Hepatocyte (in vitro differentiated cells): ENCODE data around the gene ARVCF. TPM values are rescaled to one million over a fixed set of nuclear protein-coding genes. Genes with fewer than 3 reads are reported as not detected.

Experiments
- DNase-seq: peaks from one replicate; pipeline ENCODE4 v3.0.0-alpha.2; 2016; ENCODE audit warnings: low spot score
- H2AFZ ChIP-seq: fragments of 200-600 bp; sonication (generic); 2 replicates; pipeline ENCODE4 v1.6.0; 2016; ENCODE audit warnings: antibody characterized with exemption, mild to moderate bottlenecking
- H3K27ac ChIP-seq: fragments of 200-600 bp; sonication (generic); 2 replicates; pipeline ENCODE4 v1.5.1; 2016; ENCODE audit warnings: mild to moderate bottlenecking
- H3K27me3 ChIP-seq: fragments of 200-600 bp; sonication (generic); 2 replicates; pipeline ENCODE4 v1.6.1; 2016
- H3K36me3 ChIP-seq: fragments of 200-600 bp; sonication (generic); replicated peaks from 2 replicates; pipeline ENCODE4 v1.5.1; 2016; ENCODE audit warnings: low read depth; ENCODE audit not compliant: insufficient read depth
- H3K4me1 ChIP-seq: fragments of 200-600 bp; sonication (generic); 2 replicates; pipeline ENCODE4 v1.5.1; 2016; ENCODE audit warnings: mild to moderate bottlenecking, moderate library complexity; ENCODE audit not compliant: insufficient read depth
- H3K4me2 ChIP-seq: fragments of 200-600 bp; sonication (generic); 2 replicates; pipeline ENCODE4 v1.6.0; 2016
- H3K4me3 ChIP-seq: fragments of 200-600 bp; sonication (generic); 2 replicates; pipeline ENCODE4 v1.5.1; 2016; ENCODE audit warnings: mild to moderate bottlenecking
- H3K79me2 ChIP-seq: fragments of 200-600 bp; sonication (generic); 2 replicates; pipeline ENCODE4 v1.6.0; 2017; ENCODE audit warnings: mild to moderate bottlenecking
- H3K9me2 ChIP-seq: fragments of 200-600 bp; sonication (generic); replicated peaks from 2 replicates; pipeline ENCODE4 v1.6.0; 2017; ENCODE audit warnings: mild to moderate bottlenecking; ENCODE audit not compliant: insufficient read depth
- H3K9me3 ChIP-seq: fragments of 200-600 bp; sonication (generic); 2 replicates; pipeline ENCODE4 v1.5.1; 2016; ENCODE audit warnings: low read depth, mild to moderate bottlenecking
- H4K20me1 ChIP-seq: fragments of 200-600 bp; sonication (generic); 2 replicates; pipeline ENCODE4 v1.6.0; 2016; ENCODE audit warnings: mild to moderate bottlenecking; ENCODE audit not compliant: insufficient read depth, poor library complexity, severe bottlenecking
- EZH2 ChIP-seq: fragments of 200-600 bp; sonication (generic); IDR thresholded peaks from 2 replicates; pipeline ENCODE4 v1.6.1; 2016; ENCODE audit warnings: antibody characterized with exemption, mild to moderate bottlenecking, borderline replicate concordance
- EZH2phosphoT487 ChIP-seq: fragments of 200-600 bp; sonication (generic); IDR thresholded peaks from one replicate; pipeline ENCODE4 v1.6.1; 2018; ENCODE audit warnings: antibody characterized with exemption, mild to moderate bottlenecking, low read depth, moderate library complexity; ENCODE audit not compliant: unreplicated experiment, severe bottlenecking
- WGBS: methylation state at CpG from one replicate; pipeline ENCODE4 v1.1.6; 2016; ENCODE audit warnings: low lambda C conversion rate; ENCODE audit errors: missing lambda C conversion rate; 5-methylcytosine and 5-hydroxymethylcytosine counted together
- polyA plus RNA-seq: library from polyadenylated mRNA; unstranded; fragments of >200 nt; fragmentation: Nextera tagmentation; extraction: Ambion mirVana; gene quantifications from 2 replicates; pipeline ENCODE4 v1.2.1, GENCODE V29; 2016
- total RNA-seq: library from RNA; depleted of rRNA; stranded (reverse); fragments of >200 nt; gene quantifications from 2 replicates; pipeline ENCODE4 v1.2.3, GENCODE V29; 2014
- TF ChIP-seq, protein P1 (sequence below): fragments of 200-600 bp; sonication (generic); IDR thresholded peaks from 2 replicates; pipeline ENCODE4 v1.5.1; 2016; ENCODE audit warnings: antibody characterized with exemption, mild to moderate bottlenecking; ENCODE audit not compliant: poor library complexity

The ARVCF gene
- total and polyA plus RNA-seq, 2 experiments from 2014 or later = 23.8 to 32.5 TPM

- Histone ChIP-seq H3K4me3 (no peak overlapping the region), H3K9me2 (no peaks in the 10 kb centered on the region), H3K79me2 (no peaks in the 10 kb centered on the region), H3K27ac (no peak overlapping the region), H3K4me1 (no peaks in the 10 kb centered on the region), H3K4me2 (no peak overlapping the region), H3K27me3 (no peaks in the 10 kb centered on the region), H3K36me3 (no peaks in the 10 kb centered on the region), H4K20me1 (no peaks in the 10 kb centered on the region), H3K9me3 (no peaks in the 10 kb centered on the region), H2AFZ (no peak overlapping the region)
- WGBS = 97% methylated on average over 6 of the region's 6 CpGs
- TF ChIP-seq, protein P1, sequence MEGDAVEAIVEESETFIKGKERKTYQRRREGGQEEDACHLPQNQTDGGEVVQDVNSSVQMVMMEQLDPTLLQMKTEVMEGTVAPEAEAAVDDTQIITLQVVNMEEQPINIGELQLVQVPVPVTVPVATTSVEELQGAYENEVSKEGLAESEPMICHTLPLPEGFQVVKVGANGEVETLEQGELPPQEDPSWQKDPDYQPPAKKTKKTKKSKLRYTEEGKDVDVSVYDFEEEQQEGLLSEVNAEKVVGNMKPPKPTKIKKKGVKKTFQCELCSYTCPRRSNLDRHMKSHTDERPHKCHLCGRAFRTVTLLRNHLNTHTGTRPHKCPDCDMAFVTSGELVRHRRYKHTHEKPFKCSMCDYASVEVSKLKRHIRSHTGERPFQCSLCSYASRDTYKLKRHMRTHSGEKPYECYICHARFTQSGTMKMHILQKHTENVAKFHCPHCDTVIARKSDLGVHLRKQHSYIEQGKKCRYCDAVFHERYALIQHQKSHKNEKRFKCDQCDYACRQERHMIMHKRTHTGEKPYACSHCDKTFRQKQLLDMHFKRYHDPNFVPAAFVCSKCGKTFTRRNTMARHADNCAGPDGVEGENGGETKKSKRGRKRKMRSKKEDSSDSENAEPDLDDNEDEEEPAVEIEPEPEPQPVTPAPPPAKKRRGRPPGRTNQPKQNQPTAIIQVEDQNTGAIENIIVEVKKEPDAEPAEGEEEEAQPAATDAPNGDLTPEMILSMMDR = no peak
- DNase-seq = no peak
Observed at GRCh38 chr22:20051927-20052308, 35.3 kb upstream of the ARVCF start.

- whole genome bisulfite sequencing = 91% methylated on average over 4 of the region's 4 CpGs
Observed at GRCh38 chr22:20046730-20047129, 30.1 kb upstream of the ARVCF start.

DNA sequence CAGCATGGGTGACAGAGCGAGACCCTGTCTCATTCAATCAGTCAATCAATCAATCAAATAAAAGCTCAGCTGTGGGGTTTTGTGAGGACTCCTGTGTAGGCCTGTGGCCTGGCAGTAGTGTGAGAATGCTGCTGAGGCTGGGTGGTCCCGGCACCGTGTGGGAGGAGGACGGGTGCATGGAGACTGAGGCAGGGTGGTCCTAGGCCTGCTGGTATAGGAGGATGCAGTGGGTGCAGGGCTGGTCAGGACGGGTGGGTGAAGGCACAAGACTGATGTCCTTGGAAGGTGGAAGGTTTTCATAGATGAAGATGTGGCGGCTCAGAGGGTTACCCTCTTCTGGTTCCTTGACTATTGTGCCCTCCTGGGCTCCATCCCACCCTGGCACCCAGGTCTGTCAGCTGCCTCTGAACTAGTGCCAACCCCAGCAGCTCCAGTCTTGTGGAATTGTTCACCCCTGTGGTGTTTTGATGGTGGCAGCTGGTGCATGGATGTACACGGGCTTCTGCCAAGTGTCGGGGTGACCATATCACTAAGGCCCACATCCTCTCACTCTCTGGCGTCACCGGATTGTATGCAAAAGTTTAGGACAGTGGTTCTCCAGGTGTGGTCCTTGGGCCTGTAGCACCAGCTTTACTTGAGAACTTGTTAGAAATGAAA lies 28.0 kb upstream of the ARVCF start:
- Histone ChIP-seq H4K20me1 (no peaks in the 10 kb centered on the region), H3K4me1 (no peaks in the 10 kb centered on the region), H3K27ac (no peak overlapping the region), H3K79me2 (no peaks in the 10 kb centered on the region), H3K36me3 (no peaks in the 10 kb centered on the region), H2AFZ (no peak overlapping the region), H3K4me2 (no peak overlapping the region), H3K9me3 (no peaks in the 10 kb centered on the region), H3K27me3 (no peaks in the 10 kb centered on the region), H3K9me2 (no peaks in the 10 kb centered on the region), H3K4me3 (no peak overlapping the region)
- no peak for DNase-seq
- 86% methylated on average over 9 of the region's 10 CpGs for WGBS
- TF ChIP-seq, protein P1 = no peak
- no peak for TF ChIP-seq EZH2phosphoT487
- no peak for TF ChIP-seq EZH2

More at GRCh38 chr22:20046730-20047129, 30.1 kb upstream of the ARVCF start:
- Histone ChIP-seq H3K79me2 (no peaks in the 10 kb centered on the region), H3K9me3 (no peaks in the 10 kb centered on the region), H4K20me1 (no peaks in the 10 kb centered on the region), H3K4me1 (no peaks in the 10 kb centered on the region), H3K27ac (no peak overlapping the region), H3K36me3 (no peaks in the 10 kb centered on the region), H3K9me2 (no peaks in the 10 kb centered on the region), H3K4me3 (no peak overlapping the region), H2AFZ (no peak overlapping the region), H3K27me3 (no peaks in the 10 kb centered on the region), H3K4me2 (no peak overlapping the region)
- DNase-seq = no peak
- TF ChIP-seq, protein P1 = no peak
- TF ChIP-seq EZH2 = no peak
- no peak for TF ChIP-seq EZH2phosphoT487

DNA sequence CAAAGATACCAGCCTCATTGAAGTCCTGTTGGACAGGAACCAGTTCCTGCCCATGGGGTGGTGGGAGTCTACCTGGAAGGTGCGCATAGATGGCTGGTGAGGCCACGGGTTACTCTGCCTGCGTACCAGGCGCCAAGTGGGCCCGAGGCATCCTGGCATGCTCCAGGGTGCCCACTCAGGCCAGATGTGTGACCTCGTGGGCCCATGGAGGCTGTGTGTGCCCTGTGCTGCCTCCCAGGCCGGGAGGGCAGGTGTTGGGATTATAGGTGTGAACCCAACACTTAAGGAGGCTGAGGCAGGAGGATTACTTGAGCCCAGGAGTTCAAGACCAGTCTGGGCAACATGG lies 27.3 kb upstream of the ARVCF start:
- no peaks in the 10 kb centered on the region for H3K36me3 ChIP-seq
- H3K9me2 ChIP-seq = no peaks in the 10 kb centered on the region
- TF ChIP-seq EZH2phosphoT487 (no peak), EZH2 (no peak)
- TF ChIP-seq, protein P1 = no peak
- H3K4me1 ChIP-seq = no peaks in the 10 kb centered on the region
- H3K27me3 ChIP-seq = no peaks in the 10 kb centered on the region
- H3K9me3 ChIP-seq = no peaks in the 10 kb centered on the region
- no peak overlapping the region for H3K4me3 ChIP-seq
- DNase-seq = no peak
- H3K79me2 ChIP-seq = no peaks in the 10 kb centered on the region
- H3K4me2 ChIP-seq = no peak overlapping the region
- no peak overlapping the region for H2AFZ ChIP-seq
- no peaks in the 10 kb centered on the region for H4K20me1 ChIP-seq
- no peak overlapping the region for H3K27ac ChIP-seq
- WGBS = 88% methylated on average over 7 of the region's 7 CpGs
